CD4-positive, alpha-beta T cell treated with Interleukin-15 for 1 hour (primary cell): ENCODE data around the gene ZNF260.

Experiments
- DNase-seq: peaks from one replicate; pipeline ENCODE4 v3.0.0-alpha.2; 2020

The ZNF260 gene

GRCh38 chr19:36489118-36489919 lies 38.8 kb downstream of the ZNF260 start, which contains the start of gene ZNF566:
TSS of gene ZNF566 (minus strand) at chr19:36489561. CDS start at chr19:36476557, 13,004 bp downstream.
- DNase-seq: peak; percentile 97

GRCh38 chr19:36488846-36489117 lies 39.3 kb downstream of the ZNF260 start:
- DNase-seq: peak; percentile 48

GRCh38 chr19:36488118-36488845 lies 39.8 kb downstream of the ZNF260 start:
- no peak for DNase-seq

- no peak for DNase-seq
Observed at GRCh38 chr19:36483653-36484052, 44.4 kb downstream of the ZNF260 start.

GRCh38 chr19:36482876-36483275 lies 45.2 kb downstream of the ZNF260 start:
- DNase-seq: no peak
